HG03378 (cell line): ENCODE measurements around the gene ATP1A4.
"Not testable (repeated sequence)": the region's sequence is repeated elsewhere in the genome, so short reads cannot be mapped to it uniquely, and the experiment has no call there.

Source experiments
- ATAC-seq: cut with Tn5 transposase; IDR thresholded peaks from one replicate; pipeline ENCODE4 v1.9.1; 2021; ENCODE audit warnings: mild to moderate bottlenecking, moderate library complexity; ENCODE audit not compliant: unreplicated experiment

The ATP1A4 gene

GRCh38 chr1:160122978-160123495, 28.4 kb upstream of the ATP1A4 start:
- no peak for ATAC-seq

GRCh38 chr1:160123726-160124125, 27.7 kb upstream of the ATP1A4 start:
- no peak for ATAC-seq

- ATAC-seq: no peak
Observed at GRCh38 chr1:160124705-160125478, 26.5 kb upstream of the ATP1A4 start.

GRCh38 chr1:160125746-160126145, 25.7 kb upstream of the ATP1A4 start:
- no peak for ATAC-seq

GRCh38 chr1:160126342-160126741, 25.1 kb upstream of the ATP1A4 start:
- not testable (repeated sequence) for ATAC-seq

- ATAC-seq: no peak
Observed at GRCh38 chr1:160127381-160127780, 24.0 kb upstream of the ATP1A4 start.

- no peak for ATAC-seq
Observed at GRCh38 chr1:160127865-160128523, 23.4 kb upstream of the ATP1A4 start.

GRCh38 chr1:160128636-160129035, 22.8 kb upstream of the ATP1A4 start:
- no peak for ATAC-seq

GRCh38 chr1:160129046-160129445, 22.4 kb upstream of the ATP1A4 start:
- ATAC-seq: no peak

- ATAC-seq: no peak
Observed at GRCh38 chr1:160129558-160129957, 21.8 kb upstream of the ATP1A4 start.

GRCh38 chr1:160129966-160130365, 21.4 kb upstream of the ATP1A4 start:
- no peak for ATAC-seq

GRCh38 chr1:160130486-160130885, 20.9 kb upstream of the ATP1A4 start:
- no peak for ATAC-seq

GRCh38 chr1:160130939-160131338, 20.5 kb upstream of the ATP1A4 start:
- no peak for ATAC-seq

- ATAC-seq: no peak
Observed at GRCh38 chr1:160131803-160132565, 19.4 kb upstream of the ATP1A4 start.

- no peak for ATAC-seq
Observed at GRCh38 chr1:160133990-160134770, 17.2 kb upstream of the ATP1A4 start.

- no peak for ATAC-seq
Observed at GRCh38 chr1:160134791-160135572, 16.4 kb upstream of the ATP1A4 start.

- no peak for ATAC-seq
Observed at GRCh38 chr1:160136121-160136925, 15.1 kb upstream of the ATP1A4 start.

- ATAC-seq: no peak
Observed at GRCh38 chr1:160136926-160137200, 14.5 kb upstream of the ATP1A4 start.

GRCh38 chr1:160137216-160137862, 14.1 kb upstream of the ATP1A4 start:
- ATAC-seq: no peak
